Measurements from ENCODE around the gene DHRSX.

The DHRSX gene

GRCh38 chrX:2192584-2193272 is 308.0 kb downstream of the DHRSX start:
- H3K4me2 ChIP-seq, result no peak overlapping the region
- no peaks in the 10 kb centered on the region for H3K79me2 ChIP-seq (ENCODE audit: insufficient read depth, low read depth)
- H3K27me3 ChIP-seq (ENCODE audit: insufficient read depth, low read depth), result no peaks in the 10 kb centered on the region
- H3K9ac ChIP-seq, result no peak overlapping the region
- H2AFZ ChIP-seq (ENCODE audit: low read depth), result no peak overlapping the region
- H3K27ac ChIP-seq, result no peak overlapping the region
- no peaks in the 10 kb centered on the region for H3K36me3 ChIP-seq (ENCODE audit: insufficient read depth)
- no peaks in the 10 kb centered on the region for H3K4me1 ChIP-seq (ENCODE audit: low read depth, poor library complexity, severe bottlenecking)
- H3K4me3 ChIP-seq (IDR thresholded peaks at IDR 0.05; ENCODE audit: insufficient read depth, low read depth, low read length), result no peak overlapping the region
- H4K20me1 ChIP-seq (ENCODE audit: insufficient read depth), result no peaks in the 10 kb centered on the region
- TF ChIP-seq CTCF (conservative IDR thresholded peaks at IDR 0.05; ENCODE audit: low read depth, low read length), result no peak

DNA sequence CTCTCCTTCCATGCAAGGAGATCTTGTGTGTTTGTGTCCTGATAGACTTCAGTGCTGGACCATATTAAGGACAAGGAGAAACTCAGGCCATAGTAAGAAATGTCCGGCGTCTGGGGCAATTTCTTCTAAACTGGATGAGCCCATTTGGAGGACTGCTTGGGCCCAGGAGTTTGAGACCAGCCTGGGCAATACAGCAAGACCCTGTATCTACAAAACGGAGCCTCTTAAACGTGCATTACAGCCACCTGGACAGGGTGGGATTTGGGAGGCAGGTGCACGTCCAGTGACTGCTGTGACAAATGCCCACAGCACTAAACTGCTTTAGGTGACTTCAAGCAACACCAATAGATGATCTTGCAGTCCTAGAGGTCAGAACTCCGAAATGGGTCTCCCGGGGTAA is 311.9 kb downstream of the DHRSX start:
- Histone ChIP-seq H3K9ac (no peak overlapping the region), H4K20me1 (ENCODE audit: insufficient read depth) (no peaks in the 10 kb centered on the region), H3K36me3 (ENCODE audit: insufficient read depth) (no peaks in the 10 kb centered on the region), H3K79me2 (ENCODE audit: insufficient read depth, low read depth) (no peaks in the 10 kb centered on the region), H3K27ac (no peak overlapping the region), H2AFZ (ENCODE audit: low read depth) (no peak overlapping the region), H3K4me2 (no peak overlapping the region), H3K4me1 (ENCODE audit: low read depth, poor library complexity, severe bottlenecking) (no peaks in the 10 kb centered on the region), H3K4me3 (IDR thresholded peaks at IDR 0.05; ENCODE audit: insufficient read depth, low read depth, low read length) (no peak overlapping the region), H3K27me3 (ENCODE audit: insufficient read depth, low read depth) (no peaks in the 10 kb centered on the region)
- no peak for TF ChIP-seq CTCF (conservative IDR thresholded peaks at IDR 0.05; ENCODE audit: low read depth, low read length)

DNA sequence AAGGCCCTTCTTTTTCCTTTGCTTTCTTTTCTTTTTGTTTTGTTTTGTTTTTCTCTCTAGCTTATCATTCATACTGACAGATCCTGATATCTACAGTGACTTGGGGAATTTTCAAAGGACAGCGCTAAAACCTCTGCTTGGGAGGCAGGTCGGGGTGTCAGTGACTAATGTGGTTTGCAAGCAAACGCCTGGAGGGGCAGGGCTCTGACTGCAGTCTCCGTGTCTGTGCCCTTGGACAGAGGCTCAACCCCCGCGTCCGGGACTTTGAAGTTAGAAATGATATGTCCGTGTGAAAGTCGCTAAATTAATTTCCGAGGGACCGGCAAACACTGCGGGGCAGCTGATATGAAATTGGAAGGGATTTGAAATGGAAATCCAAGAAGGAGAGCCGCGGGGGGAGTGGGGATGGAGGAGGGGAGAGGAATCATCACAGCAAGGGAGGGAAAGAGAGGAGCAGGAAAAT is 312.4 kb downstream of the DHRSX start:
- no peak for TF ChIP-seq CTCF (conservative IDR thresholded peaks at IDR 0.05; ENCODE audit: low read depth, low read length)
- no peak overlapping the region for H3K9ac ChIP-seq

GRCh38 chrX:2187352-2188115 is 313.2 kb downstream of the DHRSX start:
- no peak overlapping the region for H3K27ac ChIP-seq

More for the DNA sequence above, 312.4 kb downstream of the DHRSX start:
- H3K27ac ChIP-seq, result no peak overlapping the region
- no peaks in the 10 kb centered on the region for H3K4me1 ChIP-seq (ENCODE audit: low read depth, poor library complexity, severe bottlenecking)
- H3K4me2 ChIP-seq, result no peak overlapping the region
- no peaks in the 10 kb centered on the region for H3K79me2 ChIP-seq (ENCODE audit: insufficient read depth, low read depth)
- no peak overlapping the region for H2AFZ ChIP-seq (ENCODE audit: low read depth)
- H3K36me3 ChIP-seq (ENCODE audit: insufficient read depth), result no peaks in the 10 kb centered on the region
- H4K20me1 ChIP-seq (ENCODE audit: insufficient read depth), result no peaks in the 10 kb centered on the region
- no peak overlapping the region for H3K4me3 ChIP-seq (IDR thresholded peaks at IDR 0.05; ENCODE audit: insufficient read depth, low read depth, low read length)
- H3K27me3 ChIP-seq (ENCODE audit: insufficient read depth, low read depth), result no peaks in the 10 kb centered on the region

More at GRCh38 chrX:2187352-2188115, 313.2 kb downstream of the DHRSX start:
- Histone ChIP-seq H3K9ac (no peak overlapping the region), H3K27me3 (ENCODE audit: insufficient read depth, low read depth) (no peaks in the 10 kb centered on the region), H4K20me1 (ENCODE audit: insufficient read depth) (no peaks in the 10 kb centered on the region), H3K4me1 (ENCODE audit: low read depth, poor library complexity, severe bottlenecking) (no peaks in the 10 kb centered on the region), H3K4me3 (IDR thresholded peaks at IDR 0.05; ENCODE audit: insufficient read depth, low read depth, low read length) (no peak overlapping the region), H2AFZ (ENCODE audit: low read depth) (no peak overlapping the region), H3K36me3 (ENCODE audit: insufficient read depth) (no peaks in the 10 kb centered on the region), H3K4me2 (no peak overlapping the region), H3K79me2 (ENCODE audit: insufficient read depth, low read depth) (no peaks in the 10 kb centered on the region)
- no peak for TF ChIP-seq CTCF (conservative IDR thresholded peaks at IDR 0.05; ENCODE audit: low read depth, low read length)
